Psoas muscle (tissue), 8 donors: ENCODE data around the gene EBF3. TPM values are rescaled to one million over a fixed set of nuclear protein-coding genes. Genes with fewer than 3 reads are reported as not detected.
A peak's percentile ranks its signal among the peaks of the same experiment; 100 is the strongest.

Experiments
- ATAC-seq, 4 donors: fragments of 200-7000 bp; cut with Tn5 transposase; one replicate each; pipeline ENCODE4 v1.9.1; 2020; ENCODE audit warnings: moderate library complexity in 3 of 4, mild to moderate bottlenecking in 2 of 4
- DNase-seq, 2 donors: peaks; one replicate each; pipeline ENCODE4 v3.0.0-alpha.2; 2020
- H3K27ac ChIP-seq: fragments of 200-600 bp; one replicate; pipeline ENCODE4 v1.8.0; 2022
- H3K27me3 ChIP-seq, 3 donors: fragments of 200-600 bp in 1 of 3; one replicate each; pipeline versions ENCODE4 v1.6.1 to v1.8.0; 2013 to 2022; ENCODE audit warnings: low read length in 2 of 3, mild to moderate bottlenecking in 2 of 3, moderate library complexity in 1 of 3; ENCODE audit not compliant: insufficient read depth in 3 of 3
- H3K36me3 ChIP-seq, 2 donors: fragments of 200-600 bp in 1 of 2; one replicate each; pipeline versions ENCODE4 v1.6.1 to v1.8.0; 2013 to 2022; ENCODE audit warnings: low read depth in 1 of 2, mild to moderate bottlenecking in 1 of 2, moderate library complexity in 1 of 2; ENCODE audit not compliant: insufficient read depth in 1 of 2
- H3K4me1 ChIP-seq: fragments of 200-600 bp; one replicate; pipeline ENCODE4 v1.8.0; 2022
- H3K4me3 ChIP-seq: fragments of 200-600 bp; one replicate; pipeline ENCODE4 v1.8.0; 2022; ENCODE audit warnings: mild to moderate bottlenecking
- H3K9me3 ChIP-seq: fragments of 200-600 bp; one replicate; pipeline ENCODE4 v1.8.0; 2022
- CTCF ChIP-seq: fragments of 200-600 bp; IDR thresholded peaks from one replicate; pipeline ENCODE4 v1.8.0; 2022; ENCODE audit warnings: antibody characterized with exemption
- WGBS, 3 donors: extraction: QIAGEN DNeasy Blood & Tissue Kit; methylation state at CpG; one replicate each; pipeline versions ENCODE4 v1.1.6 to v1.1.7; 2013; 5-methylcytosine and 5-hydroxymethylcytosine counted together
- intact Hi-C, 2 donors: fragments of 100-400 bp; cut with DNase I; formaldehyde crosslinking; loops; one replicate each; pipeline versions ENCODE4 v1.11.0 to v1.14.2; 2022
- polyA plus RNA-seq, 3 donors: library from polyadenylated mRNA; stranded (reverse); fragments of 200-250 nt; gene quantifications; one replicate each; pipeline ENCODE4 v1.2.3, GENCODE V29; 2013
- total RNA-seq, 4 donors: library from RNA; stranded (reverse); fragmentation: NEBNext Ultra II Directional in 2 of 4; extraction: Animal tissue kit (Norgen Biotek cat#: 25700) in 2 of 4; gene quantifications; one replicate each; pipeline versions ENCODE4 v1.2.1 to v1.2.4, GENCODE V29; 2021 to 2023
- donor health status: healthy with polysubstance abuse.
- donor health status: DM: no; HTN: no; CAD: no; lungs with moderate emphysema.
- donor health status: Bipolar disorder and iron deficiency.
- donor health status: healthy.
- donor health status: DM: yes; HTN: yes; CAD: no.
- donor health status: DM: no; HTN: no; CAD: no.
- donor health status: DM: no; HTN: no; CAD: no.
- donor health status: DM: yes; HTN: yes; CAD: no.

EBF3 gene
- total and polyA plus RNA-seq, 7 donors: 3.2 to 10.1 (median 5.2) TPM

- ATAC-seq (no peak), DNase-seq (peak in 1 of 2 donors; percentile 23)
- Histone ChIP-seq H3K9me3 (no peaks in the 10 kb centered on the region), H3K4me3 (no peak overlapping the region), H3K4me1 (peaks cover 4% of the 10 kb centered on the region), H3K27ac (no peak overlapping the region), H3K36me3 (peaks cover 0 to 50% of the 10 kb centered on the region in 2 donors), H3K27me3 (no peaks in the 10 kb centered on the region)
- intact Hi-C loops: no loop called here
- TF ChIP-seq CTCF: no peak
- WGBS, 3 donors: 92 to 94% (median 94%) methylated on average over 22 of the region's 22 CpGs
Observed at GRCh38 chr10:129869596-129870473, 94.2 kb downstream of the EBF3 start.

GRCh38 chr10:129868449-129869035 lies 95.5 kb downstream of the EBF3 start:
- H3K4me3 ChIP-seq: no peak overlapping the region
- peak in 1 of 2 donors; percentile 48 for DNase-seq
- no peak for ATAC-seq
- no peaks in the 10 kb centered on the region for H3K27me3 ChIP-seq
- intact Hi-C loops: no loop called here
- H3K36me3 ChIP-seq: peaks cover 0 to 53% of the 10 kb centered on the region in 2 donors
- no peaks in the 10 kb centered on the region for H3K9me3 ChIP-seq
- H3K27ac ChIP-seq: no peak overlapping the region
- H3K4me1 ChIP-seq: peaks cover 6% of the 10 kb centered on the region
- no peak for TF ChIP-seq CTCF
- 89 to 91% (median 89%) methylated on average over 18 of the region's 18 CpGs for WGBS, 3 donors

- peaks cover 7% of the 10 kb centered on the region for H3K4me1 ChIP-seq
Observed at GRCh38 chr10:129867631-129868179, 96.4 kb downstream of the EBF3 start.

GRCh38 chr10:129866894-129867293 lies 97.2 kb downstream of the EBF3 start:
- intact Hi-C loops: no loop called here
- H3K4me1 ChIP-seq: peaks cover 7% of the 10 kb centered on the region
- ATAC-seq (no peak), DNase-seq (peak in 1 of 2 donors; percentile 36)
- no peaks in the 10 kb centered on the region for H3K27me3 ChIP-seq
- H3K4me3 ChIP-seq: no peak overlapping the region
- peaks cover 0 to 38% of the 10 kb centered on the region in 2 donors for H3K36me3 ChIP-seq
- 91 to 94% (median 94%) methylated on average over 16 of the region's 16 CpGs for WGBS, 3 donors
- TF ChIP-seq CTCF: no peak
- no peak overlapping the region for H3K27ac ChIP-seq
- no peaks in the 10 kb centered on the region for H3K9me3 ChIP-seq

More at GRCh38 chr10:129867631-129868179, 96.4 kb downstream of the EBF3 start:
- DNase-seq (peak in 1 of 2 donors; percentile 32), ATAC-seq (no peak)
- H3K27me3 ChIP-seq: no peaks in the 10 kb centered on the region
- WGBS, 3 donors: 95 to 97% (median 96%) methylated on average over 36 of the region's 36 CpGs
- H3K36me3 ChIP-seq: peaks cover 0 to 46% of the 10 kb centered on the region in 2 donors
- intact Hi-C loops: no loop called here
- H3K9me3 ChIP-seq: no peaks in the 10 kb centered on the region
- H3K27ac ChIP-seq: no peak overlapping the region
- no peak for TF ChIP-seq CTCF
- no peak overlapping the region for H3K4me3 ChIP-seq
